Epidermal melanocyte (primary cell): ENCODE results near the gene ARL1.
"Not testable (repeated sequence)": the region's sequence is repeated elsewhere in the genome, so short reads cannot be mapped to it uniquely, and the experiment has no call there.

Experiments
- DNase-seq: peaks from one replicate; pipeline ENCODE4 v3.0.0; 2011; ENCODE audit warnings: low spot score; ENCODE audit not compliant: insufficient read length

The ARL1 gene

DNA sequence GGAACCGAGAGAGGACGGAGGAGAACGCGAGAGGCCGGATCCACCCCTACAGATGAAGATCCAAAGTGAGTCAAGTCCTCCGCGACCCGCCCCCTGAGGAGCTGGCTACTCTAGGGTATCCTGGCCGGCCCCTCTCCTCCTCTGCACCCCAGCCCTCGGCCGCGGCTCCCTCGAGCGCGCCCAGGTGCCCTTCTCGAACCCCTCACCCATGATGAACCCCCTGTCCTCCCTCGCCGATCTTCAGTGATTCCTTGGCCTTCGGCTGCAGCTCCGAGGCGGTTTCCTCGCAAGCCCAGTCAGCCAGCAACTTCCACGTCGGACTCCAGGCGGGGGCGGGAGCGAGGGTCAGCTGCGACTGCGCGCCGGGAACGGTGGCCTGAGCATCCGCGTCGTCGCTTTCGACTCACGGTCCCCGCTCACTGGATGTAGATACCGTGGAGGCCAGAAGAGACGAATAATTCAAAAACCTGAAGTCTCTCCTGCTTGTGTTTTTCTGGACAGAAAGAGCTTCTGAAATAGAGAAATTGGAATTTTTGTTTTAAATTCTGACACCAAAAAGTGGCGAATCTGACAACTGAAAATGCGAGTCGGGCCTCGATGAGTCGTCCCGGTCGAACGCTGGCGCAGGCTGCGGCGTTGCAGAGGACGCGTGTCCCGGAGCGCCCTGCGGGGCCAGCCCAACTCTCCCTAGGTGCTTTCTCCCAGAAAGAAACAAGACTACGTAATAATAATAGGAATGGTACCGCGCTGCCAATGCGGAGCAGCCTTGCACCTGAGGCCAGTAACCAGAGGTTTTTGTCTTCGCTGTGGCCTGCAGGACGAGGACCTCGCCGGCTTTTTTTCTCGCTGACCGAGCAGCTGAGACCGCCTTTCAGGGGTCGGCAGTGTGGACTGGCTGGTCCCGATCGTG, at the start of gene ARL1:
TSS of gene ARL1 (minus strand) at position 337 of the 910 bp plus-strand sequence. CDS start at position 210, 127 bp downstream.
- DNase-seq, result peak; percentile 71

DNA sequence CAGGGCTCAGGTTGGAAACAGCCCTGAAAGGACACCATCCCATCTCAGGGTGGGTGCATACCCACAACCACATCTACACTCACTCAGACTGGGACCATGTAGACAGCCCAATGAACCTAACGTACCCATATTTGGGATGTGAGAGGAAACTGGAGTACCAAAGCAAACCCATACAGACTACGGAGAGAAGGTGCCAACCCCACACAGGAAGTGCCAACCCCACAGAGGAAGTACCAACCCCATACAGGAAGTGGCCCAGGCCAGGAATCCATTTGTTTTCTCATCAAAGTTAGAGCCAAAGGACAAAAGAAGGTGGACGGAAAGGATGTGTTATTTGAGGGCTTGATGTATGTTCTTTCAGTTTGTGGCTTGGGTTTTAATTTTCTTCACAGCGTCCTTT, 48.1 kb upstream of the ARL1 start:
- DNase-seq, result no peak

DNA sequence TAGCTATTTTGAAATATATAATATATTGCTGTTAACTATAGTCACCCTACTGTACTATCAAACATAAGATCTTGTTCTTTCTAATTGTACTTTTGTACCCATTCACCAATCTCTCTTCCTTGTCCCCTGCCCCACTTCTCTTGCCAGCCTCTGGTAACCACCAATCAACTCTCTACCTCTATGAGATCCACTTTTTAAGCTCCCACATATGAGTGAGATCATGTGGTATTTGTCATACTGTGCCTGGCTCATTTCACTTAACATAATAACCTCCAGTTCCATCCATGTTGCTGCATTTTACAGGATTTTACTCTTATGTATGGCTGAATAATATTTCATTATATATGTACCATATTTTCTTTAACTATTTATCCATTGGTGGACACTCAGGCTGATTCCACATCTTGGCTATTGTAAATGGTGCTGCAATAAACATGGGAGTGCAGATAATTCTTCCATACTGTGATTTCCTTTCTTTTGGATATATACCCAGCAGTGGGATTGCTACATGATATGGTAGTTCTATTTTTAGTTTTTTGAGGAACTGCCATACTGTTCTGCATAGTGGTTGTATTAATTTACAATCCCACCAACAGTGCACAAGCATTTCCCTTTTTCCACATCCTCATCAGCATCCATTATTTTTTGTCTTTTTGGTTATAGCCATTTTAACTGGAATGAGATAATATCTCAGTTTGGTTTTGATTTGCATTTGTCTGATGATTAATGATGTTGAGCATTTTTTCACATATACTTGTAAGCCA, 34.1 kb upstream of the ARL1 start:
- no peak for DNase-seq

DNA sequence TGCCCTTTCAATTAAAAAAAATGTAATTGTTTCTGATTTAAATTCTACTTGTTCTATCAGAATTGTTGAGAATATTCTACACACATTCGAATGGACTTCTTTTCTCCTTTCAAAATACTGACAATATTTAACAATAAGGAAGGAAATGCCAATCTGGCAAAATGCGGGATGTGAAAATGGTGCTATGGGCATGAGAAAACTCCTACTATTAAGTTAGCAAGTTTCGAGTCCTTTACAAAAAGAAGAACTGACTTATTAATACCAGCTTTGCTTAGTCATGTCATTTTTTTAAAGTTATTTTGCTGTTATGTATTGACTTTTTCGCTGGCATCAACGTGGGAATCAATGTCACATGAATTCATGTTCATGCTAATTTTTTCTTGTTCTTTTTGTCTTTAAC, 31.7 kb upstream of the ARL1 start:
- no peak for DNase-seq

DNA sequence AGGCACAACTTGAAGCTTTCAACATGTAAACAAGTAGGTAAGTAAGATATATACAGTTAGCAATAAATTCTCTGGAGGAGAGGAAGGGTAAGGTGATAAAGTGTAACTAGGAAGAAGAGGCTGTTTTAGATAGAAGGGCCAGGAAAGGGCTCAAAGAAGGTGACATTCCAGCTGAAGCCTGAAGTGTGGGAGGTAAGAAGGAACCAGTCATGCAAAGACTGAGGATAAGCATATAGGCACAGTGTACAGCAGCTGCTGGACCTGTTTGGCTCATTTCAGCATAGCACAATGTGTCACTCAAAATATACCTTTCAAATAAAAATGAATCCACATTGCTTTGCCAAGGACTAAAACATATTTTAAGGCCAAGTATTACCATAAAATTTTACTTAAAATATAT, 28.6 kb upstream of the ARL1 start:
- no peak for DNase-seq

DNA sequence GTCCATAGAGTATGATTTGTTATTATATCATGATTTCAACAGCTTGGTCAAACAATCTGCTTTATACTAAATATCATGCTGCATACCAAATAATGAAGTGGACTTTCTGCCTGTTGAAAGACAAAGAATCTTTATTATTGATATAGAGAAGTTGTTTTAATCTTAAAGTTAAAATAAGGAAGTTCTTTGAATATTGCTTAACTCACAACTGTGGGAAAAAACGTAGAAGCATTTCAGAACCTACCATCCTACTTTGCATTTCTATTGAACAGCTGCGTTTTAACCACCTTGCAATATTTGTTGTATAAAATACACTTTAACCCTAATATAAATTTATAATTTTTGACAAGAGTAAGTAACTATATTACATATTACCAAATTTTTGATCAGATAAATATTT, 22.9 kb upstream of the ARL1 start:
- DNase-seq, result no peak

DNA sequence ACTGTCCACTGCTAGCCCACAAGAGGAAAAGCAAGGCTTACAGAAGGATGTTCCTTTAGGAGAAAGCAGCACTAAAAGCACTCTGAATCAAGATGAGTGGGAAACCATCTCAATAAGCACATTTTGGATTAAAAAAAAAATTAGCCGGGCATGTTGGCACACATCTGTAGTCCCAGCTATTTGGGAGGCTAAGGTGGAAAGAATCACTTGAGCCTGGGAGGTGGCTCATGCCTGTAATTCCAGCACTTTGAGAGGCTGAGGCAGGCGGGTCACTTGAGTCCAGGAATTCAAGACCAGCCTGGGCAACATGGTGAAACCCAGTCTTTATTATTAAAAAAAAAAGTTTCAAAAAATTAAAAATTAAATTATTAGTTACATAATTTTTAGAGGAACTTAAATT, 17.0 kb upstream of the ARL1 start:
- DNase-seq, result no peak

DNA sequence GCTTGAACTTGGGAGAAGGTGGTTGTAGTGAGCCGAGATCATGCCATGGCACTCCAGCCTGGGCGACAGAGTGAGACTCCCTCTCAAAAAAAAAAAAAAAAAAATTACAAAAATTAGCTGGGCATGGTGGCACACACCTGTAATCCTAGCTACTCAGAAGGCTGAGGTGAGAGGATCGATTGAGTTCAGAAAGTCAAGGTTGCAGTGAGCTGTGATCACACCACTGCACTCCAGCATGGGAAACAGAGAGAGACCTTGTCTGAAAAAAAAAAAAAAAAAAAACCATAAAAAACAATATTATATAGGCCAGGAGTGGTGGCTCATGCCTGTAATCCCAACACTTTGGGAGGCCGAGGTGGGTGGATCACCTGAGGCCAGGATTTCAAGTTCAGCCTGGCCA, 14.5 kb upstream of the ARL1 start:
- not testable (repeated sequence) for DNase-seq

DNA sequence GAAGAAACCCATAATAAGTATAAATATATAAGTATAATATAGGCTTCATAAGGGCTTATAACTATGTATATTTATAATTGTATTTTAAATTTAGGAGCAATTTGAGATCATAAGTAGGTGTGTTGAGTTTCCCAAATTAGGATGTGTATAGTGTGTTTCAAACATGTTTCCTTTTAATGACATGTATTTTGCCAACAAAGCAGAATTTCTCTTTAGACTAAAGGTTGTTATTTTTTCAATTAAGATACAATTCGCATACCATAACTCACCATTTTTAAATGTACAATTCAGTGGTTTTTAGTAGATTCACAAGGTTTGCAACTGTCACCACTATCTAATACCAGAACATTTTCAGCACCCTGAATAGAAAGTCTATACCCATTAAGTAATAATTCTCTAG, 7.7 kb upstream of the ARL1 start:
- no peak for DNase-seq

DNA sequence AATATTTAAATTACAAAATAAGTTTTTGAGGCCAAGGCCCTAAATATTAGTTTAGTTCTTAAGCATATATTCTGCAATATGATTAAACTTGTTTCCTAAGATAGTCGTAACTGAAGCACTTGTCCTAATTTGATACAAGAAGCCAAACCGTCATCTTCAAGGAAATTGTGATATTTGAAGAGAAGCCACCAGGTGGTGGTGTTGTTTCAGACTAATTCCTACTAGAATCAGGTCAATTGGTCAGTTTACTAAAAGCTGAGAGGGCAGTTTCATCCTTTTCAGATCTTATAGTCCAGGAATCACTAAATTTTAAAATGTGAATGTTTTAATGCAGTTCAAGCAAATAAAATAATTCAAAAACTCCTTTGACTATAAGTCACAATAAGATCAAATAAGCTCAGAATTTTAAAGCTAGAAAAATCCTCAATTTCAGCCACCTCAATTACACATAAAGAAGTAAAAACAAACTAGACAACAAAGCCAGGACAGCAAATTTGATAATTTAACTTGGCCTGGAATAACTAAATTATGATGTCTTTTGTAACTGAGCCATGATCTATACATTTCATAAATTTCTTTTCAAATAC, 7.1 kb upstream of the ARL1 start:
- peak; percentile 43 for DNase-seq

DNA sequence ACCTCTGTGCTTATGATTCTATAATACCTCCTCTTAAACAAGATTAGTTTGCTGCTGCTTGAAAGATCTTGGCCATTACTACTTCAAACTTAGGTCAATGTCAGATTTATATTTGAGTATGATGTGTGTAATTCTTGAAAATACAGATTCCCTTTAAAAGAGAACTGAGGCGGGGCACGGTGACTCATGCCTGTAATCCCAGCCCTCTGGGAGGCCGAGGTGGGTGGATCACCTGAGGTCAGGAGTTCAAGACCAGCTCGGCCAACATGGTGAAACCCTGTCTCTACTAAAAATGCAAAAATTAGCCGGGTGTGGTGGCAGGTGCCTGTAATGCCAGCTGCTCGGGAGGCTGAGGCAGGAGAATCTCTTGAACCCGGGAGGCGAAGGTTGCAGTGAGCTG, 2.6 kb upstream of the ARL1 start:
- not testable (repeated sequence) for DNase-seq

DNA sequence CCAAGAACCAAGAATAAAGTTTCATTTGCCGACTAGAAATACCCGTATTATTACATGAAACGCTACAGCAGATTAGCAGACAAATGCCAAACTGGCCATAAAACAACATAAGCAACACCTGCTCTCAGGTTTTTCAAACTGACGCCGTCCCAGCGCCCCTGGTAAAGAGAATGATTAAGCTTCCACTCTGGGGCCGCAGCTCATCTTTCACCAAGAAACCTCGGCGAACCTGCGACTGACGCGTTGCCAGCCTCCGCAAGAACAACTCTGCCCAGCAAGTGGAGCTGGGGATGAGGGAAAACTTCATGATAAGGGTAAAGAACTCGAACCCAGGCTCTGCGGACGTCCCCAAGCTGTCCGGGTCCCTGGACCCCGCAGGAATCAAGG, 530 bp downstream of the ARL1 start:
- DNase-seq, result no peak

DNA sequence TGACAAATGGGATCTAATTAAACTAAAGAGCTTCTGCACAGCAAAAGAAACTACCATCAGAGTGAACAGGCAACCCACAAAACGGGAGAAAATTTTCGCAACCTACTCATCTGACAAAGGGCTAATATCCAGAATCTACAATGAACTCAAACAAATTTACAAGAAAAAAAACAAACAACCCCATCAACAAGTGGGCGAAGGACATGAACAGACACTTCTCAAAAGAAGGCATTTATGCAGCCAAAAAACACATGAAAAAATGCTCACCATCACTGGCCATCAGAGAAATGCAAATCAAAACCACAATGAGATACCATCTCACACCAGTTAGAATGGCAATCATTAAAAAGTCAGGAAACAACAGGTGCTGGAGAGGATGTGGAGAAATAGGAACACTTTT, 16.4 kb downstream of the ARL1 start:
- DNase-seq, result not testable (repeated sequence)

DNA sequence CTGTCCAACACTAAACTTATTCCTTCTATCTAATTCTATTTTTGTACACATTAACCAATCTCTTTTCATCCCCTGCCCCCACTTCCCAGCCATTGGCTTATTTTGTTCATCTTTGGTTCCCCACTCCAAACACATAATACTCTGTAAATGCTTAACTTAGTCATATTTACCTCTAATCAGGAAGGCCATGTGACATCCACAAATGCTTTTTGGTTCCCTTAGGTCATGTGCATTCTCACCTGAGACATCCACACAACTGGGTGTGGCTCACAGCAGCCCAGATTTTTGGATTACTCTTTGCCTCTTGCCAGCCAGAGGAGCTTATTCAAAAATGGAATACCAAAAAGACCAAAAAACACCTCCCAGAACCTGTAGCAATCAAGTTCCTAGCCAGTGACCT, 28.4 kb downstream of the ARL1 start:
- no peak for DNase-seq

DNA sequence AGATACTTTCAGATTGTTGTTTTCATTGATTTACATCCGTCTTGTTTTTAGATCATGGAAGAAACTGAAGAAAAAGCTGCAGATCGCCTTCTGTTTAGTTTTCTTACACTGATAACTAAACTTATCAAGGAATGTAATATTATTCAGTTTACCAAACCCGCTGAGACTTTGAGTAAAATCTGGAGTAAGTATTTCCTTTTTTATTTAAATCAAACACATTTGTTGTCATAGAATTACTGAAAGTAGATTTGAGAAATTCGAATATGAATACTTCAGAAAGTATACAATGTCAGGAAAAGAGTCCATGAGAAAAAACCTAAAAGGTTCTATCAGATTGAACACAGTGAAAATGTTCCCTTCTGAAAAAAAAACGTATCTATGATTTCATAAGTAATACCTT, 32.0 kb downstream of the ARL1 start:
- DNase-seq, result no peak

DNA sequence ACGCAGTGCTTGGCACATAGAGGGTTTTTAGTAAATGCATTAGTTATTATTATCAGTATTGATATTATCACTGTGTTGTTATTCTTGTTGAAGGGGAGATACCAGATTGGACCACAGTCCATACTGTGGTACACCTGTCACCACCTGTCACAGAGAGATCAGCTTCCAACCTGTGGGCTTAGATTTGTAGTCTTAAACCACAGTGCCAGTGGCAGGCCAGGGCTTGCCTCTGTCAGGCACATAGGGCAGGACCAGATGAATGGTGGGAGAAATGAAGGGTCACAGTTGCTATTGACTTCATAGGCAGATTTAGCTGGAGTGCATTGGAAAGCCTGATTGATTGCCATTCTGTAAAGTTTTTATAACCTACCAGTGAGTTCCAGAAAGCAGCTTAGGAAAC, 35.1 kb downstream of the ARL1 start:
- DNase-seq, result no peak

DNA sequence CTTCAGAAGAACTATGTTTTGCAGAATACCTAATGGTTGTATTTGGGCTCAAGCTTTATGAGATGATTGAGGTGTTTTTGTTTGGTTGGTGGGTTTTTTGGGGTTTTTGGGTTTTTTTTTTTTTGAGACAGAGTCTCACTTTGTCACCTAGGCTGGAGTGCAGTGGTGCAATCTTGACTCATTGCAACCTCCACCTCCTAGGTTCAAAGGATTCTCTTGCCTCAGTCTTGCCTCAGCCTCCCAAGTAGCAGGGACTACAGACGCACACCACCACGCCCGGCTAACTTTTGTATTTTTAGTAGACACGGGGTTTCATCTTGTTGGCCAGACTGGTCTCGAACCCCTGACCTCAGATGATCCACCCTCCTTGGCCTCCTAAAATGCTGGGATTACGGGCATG, 39.6 kb downstream of the ARL1 start:
- no peak for DNase-seq

DNA sequence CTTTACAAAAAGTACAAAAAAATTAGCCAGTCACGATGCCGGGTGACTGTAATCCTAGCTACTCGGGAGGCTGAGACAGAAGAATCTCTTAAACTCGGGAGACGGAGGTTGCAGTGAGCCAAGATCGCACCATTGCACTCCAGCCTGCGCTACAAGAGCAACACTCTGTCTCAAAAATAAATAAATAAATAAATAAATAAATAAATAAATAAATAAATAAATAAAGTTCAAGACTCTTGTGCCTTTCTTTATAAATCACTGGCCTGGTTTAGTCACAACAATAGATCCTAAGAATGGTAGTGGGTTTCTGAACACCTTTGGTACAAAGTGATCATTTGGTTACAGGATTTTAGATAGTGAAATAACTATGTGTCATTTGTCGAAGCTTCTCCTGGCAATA, 46.1 kb downstream of the ARL1 start:
- DNase-seq, result no peak

DNA sequence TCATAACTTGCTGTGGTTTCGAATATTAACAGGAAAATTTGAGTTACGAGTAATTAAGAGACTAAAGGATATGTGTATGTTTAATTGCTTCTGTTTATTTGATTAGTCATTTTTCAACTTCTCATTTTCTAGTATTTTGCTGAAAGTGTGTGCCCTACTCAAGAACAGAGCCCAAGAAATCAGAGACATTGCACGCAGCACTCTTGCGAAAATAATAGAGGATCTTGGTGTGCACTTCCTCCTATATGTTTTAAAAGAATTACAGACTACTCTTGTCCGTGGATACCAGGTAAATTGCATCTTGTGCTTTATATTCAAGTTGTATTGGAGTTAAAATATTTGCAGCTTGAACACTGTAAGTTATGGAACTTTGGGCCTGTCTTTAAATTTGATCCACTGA, 50.8 kb downstream of the ARL1 start:
- no peak for DNase-seq

DNA sequence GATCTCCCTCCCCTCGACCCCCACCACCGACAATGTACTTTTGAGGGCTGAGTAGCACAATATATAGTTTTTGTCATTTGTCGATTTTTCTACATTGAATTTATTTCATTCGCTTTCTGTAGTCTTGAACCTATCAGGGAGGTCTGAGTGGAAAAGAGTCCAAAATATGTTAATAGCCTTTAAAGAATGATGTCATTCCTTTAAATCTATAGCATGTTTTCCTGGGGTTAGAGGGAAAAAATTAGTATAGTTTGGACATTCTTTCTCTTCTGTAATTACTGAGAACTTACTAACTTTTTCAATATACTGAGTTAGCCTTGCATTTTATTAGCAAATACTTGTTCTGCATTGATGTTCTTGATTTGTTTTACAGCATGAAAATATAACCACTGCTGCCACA, 55.9 kb downstream of the ARL1 start:
- no peak for DNase-seq

DNA sequence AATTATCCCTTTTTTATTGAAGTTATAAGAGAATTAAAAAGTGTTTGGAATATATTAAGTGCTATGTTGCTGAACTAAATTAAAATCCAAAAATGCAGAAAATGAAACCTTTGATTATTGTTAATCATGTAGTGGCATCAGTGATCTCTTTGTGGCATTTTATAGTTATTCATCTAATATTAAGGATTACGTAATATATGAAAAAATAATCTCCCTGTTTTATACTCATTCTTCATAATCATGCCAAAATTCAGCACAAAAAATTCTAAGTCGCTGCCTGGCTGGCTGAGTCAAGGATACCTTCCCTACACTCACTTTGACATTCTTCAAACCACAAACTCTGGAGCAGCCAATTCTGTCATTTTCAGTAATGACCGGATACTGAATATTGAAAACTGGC, 63.7 kb downstream of the ARL1 start:
- DNase-seq, result no peak
